ENCODE measurements around the gene PTPN23.

The PTPN23 gene

GRCh38 chr3:47339951-47340350, 40.9 kb upstream of the PTPN23 start:
- H3K36me3 ChIP-seq (ENCODE audit: control insufficient read depth, low read length), result peaks cover 78% of the 10 kb centered on the region
- no peaks in the 10 kb centered on the region for H3K79me2 ChIP-seq (ENCODE audit: control insufficient read depth, low read length)
- no peak overlapping the region for H3K4me2 ChIP-seq (ENCODE audit: low read length)
- H3K27me3 ChIP-seq (ENCODE audit: control insufficient read depth, low read length), result no peaks in the 10 kb centered on the region
- no peaks in the 10 kb centered on the region for H3F3A ChIP-seq (ENCODE audit: control insufficient read depth, insufficient read depth)
- no peaks in the 10 kb centered on the region for H3K9me3 ChIP-seq (ENCODE audit: control insufficient read depth, insufficient read depth, low read length)
- TF ChIP-seq EZH2phosphoT487 (IDR thresholded peaks at IDR 0.05; ENCODE audit: borderline replicate concordance, low read length), result no peak
- TF ChIP-seq CTCF (IDR thresholded peaks at IDR 0.05; ENCODE audit: low read depth, low read length, poor library complexity, severe bottlenecking), result no peak
- H3K9me2 ChIP-seq (replicated peaks; ENCODE audit: control insufficient read depth, low read length), result no peaks in the 10 kb centered on the region
- H3K27ac ChIP-seq (ENCODE audit: low read depth, low read length), result no peak overlapping the region
- no peaks in the 10 kb centered on the region for H4K20me1 ChIP-seq (ENCODE audit: control insufficient read depth, insufficient read depth, low read depth, low read length)
- H3K4me3 ChIP-seq (ENCODE audit: low read length), result no peak overlapping the region
- peaks cover 1% of the 10 kb centered on the region; the same call in 1 of the 2 replicates for H3K4me1 ChIP-seq (ENCODE audit: control insufficient read depth, low read length)

- Histone ChIP-seq H3K9me2 (replicated peaks; ENCODE audit: control insufficient read depth, low read length) (no peaks in the 10 kb centered on the region), H3K4me3 (ENCODE audit: low read length) (no peak overlapping the region), H3F3A (ENCODE audit: control insufficient read depth, insufficient read depth) (no peaks in the 10 kb centered on the region), H4K20me1 (ENCODE audit: control insufficient read depth, insufficient read depth, low read depth, low read length) (no peaks in the 10 kb centered on the region), H3K27me3 (ENCODE audit: control insufficient read depth, low read length) (no peaks in the 10 kb centered on the region), H3K9me3 (ENCODE audit: control insufficient read depth, insufficient read depth, low read length) (no peaks in the 10 kb centered on the region), H3K4me1 (ENCODE audit: control insufficient read depth, low read length) (peaks cover 10% of the 10 kb centered on the region), H3K36me3 (ENCODE audit: control insufficient read depth, low read length) (peaks cover 77% of the 10 kb centered on the region), H3K4me2 (ENCODE audit: low read length) (no peak overlapping the region), H3K27ac (ENCODE audit: low read depth, low read length) (no peak overlapping the region), H3K79me2 (ENCODE audit: control insufficient read depth, low read length) (no peaks in the 10 kb centered on the region)
- TF ChIP-seq EZH2phosphoT487 (IDR thresholded peaks at IDR 0.05; ENCODE audit: borderline replicate concordance, low read length) (no peak), CTCF (IDR thresholded peaks at IDR 0.05; ENCODE audit: low read depth, low read length, poor library complexity, severe bottlenecking) (no peak)
Observed at GRCh38 chr3:47340866-47341265, 40.0 kb upstream of the PTPN23 start.

GRCh38 chr3:47342151-47342550, 38.7 kb upstream of the PTPN23 start:
- Histone ChIP-seq H4K20me1 (ENCODE audit: control insufficient read depth, insufficient read depth, low read depth, low read length) (no peaks in the 10 kb centered on the region), H3K27ac (ENCODE audit: low read depth, low read length) (no peak overlapping the region), H3K4me3 (ENCODE audit: low read length) (no peak overlapping the region), H3K27me3 (ENCODE audit: control insufficient read depth, low read length) (no peaks in the 10 kb centered on the region), H3K4me2 (ENCODE audit: low read length) (no peak overlapping the region), H3K4me1 (ENCODE audit: control insufficient read depth, low read length) (peaks cover 23% of the 10 kb centered on the region), H3K79me2 (ENCODE audit: control insufficient read depth, low read length) (peaks cover 2% of the 10 kb centered on the region; the same call in 1 of the 2 replicates), H3K9me3 (ENCODE audit: control insufficient read depth, insufficient read depth, low read length) (no peaks in the 10 kb centered on the region), H3K36me3 (ENCODE audit: control insufficient read depth, low read length) (peaks cover 71% of the 10 kb centered on the region), H3F3A (ENCODE audit: control insufficient read depth, insufficient read depth) (0 out of 2 replicates have a peak, but pooled peaks cover 3% of the 10 kb centered on the region), H3K9me2 (replicated peaks; ENCODE audit: control insufficient read depth, low read length) (no peaks in the 10 kb centered on the region)
- TF ChIP-seq EZH2phosphoT487 (IDR thresholded peaks at IDR 0.05; ENCODE audit: borderline replicate concordance, low read length) (no peak), CTCF (IDR thresholded peaks at IDR 0.05; ENCODE audit: low read depth, low read length, poor library complexity, severe bottlenecking) (no peak)
